GM19467 (cell line): Measurements from ENCODE around the gene CAMK4.

Experiments used
- ATAC-seq: cut with Tn5 transposase; IDR thresholded peaks from one replicate; pipeline ENCODE4 v1.9.1; 2021; ENCODE audit warnings: mild to moderate bottlenecking, moderate library complexity; ENCODE audit not compliant: unreplicated experiment

The CAMK4 gene

GRCh38 chr5:111472096-111472495, 247.9 kb downstream of the CAMK4 start:
- ATAC-seq = no peak

- ATAC-seq = no peak
These were observed 248.4 kb downstream of the CAMK4 start for GRCh38 chr5:111472579-111472978.

GRCh38 chr5:111478266-111478665, 254.1 kb downstream of the CAMK4 start:
- no peak for ATAC-seq

GRCh38 chr5:111478898-111479297, 254.7 kb downstream of the CAMK4 start:
- no peak for ATAC-seq

GRCh38 chr5:111480346-111480745, 256.2 kb downstream of the CAMK4 start:
- no peak for ATAC-seq

- ATAC-seq = no peak
These were observed 261.9 kb downstream of the CAMK4 start for GRCh38 chr5:111486055-111486454.

GRCh38 chr5:111486926-111487325, 262.7 kb downstream of the CAMK4 start:
- no peak for ATAC-seq

- ATAC-seq = no peak
These were observed 264.2 kb downstream of the CAMK4 start for GRCh38 chr5:111488353-111488752.

GRCh38 chr5:111493031-111493430, 268.8 kb downstream of the CAMK4 start:
- ATAC-seq = no peak

GRCh38 chr5:111494355-111494999, 270.3 kb downstream of the CAMK4 start:
- no peak for ATAC-seq

- ATAC-seq = no peak
These were observed 271.0 kb downstream of the CAMK4 start for GRCh38 chr5:111495159-111495558.

GRCh38 chr5:111498346-111498745, 274.2 kb downstream of the CAMK4 start:
- ATAC-seq = no peak

GRCh38 chr5:111502956-111503355, 278.8 kb downstream of the CAMK4 start:
- ATAC-seq = no peak

- no peak for ATAC-seq
These were observed 280.9 kb downstream of the CAMK4 start for GRCh38 chr5:111505096-111505495.

GRCh38 chr5:111507276-111507675, 283.1 kb downstream of the CAMK4 start:
- ATAC-seq = no peak

GRCh38 chr5:111509119-111509518, 284.9 kb downstream of the CAMK4 start:
- ATAC-seq = no peak

- no peak for ATAC-seq
These were observed 287.1 kb downstream of the CAMK4 start for GRCh38 chr5:111511174-111511830.

GRCh38 chr5:111511831-111512374, 287.7 kb downstream of the CAMK4 start:
- peak; percentile 21 for ATAC-seq

- ATAC-seq = peak; percentile 96
These were observed 288.4 kb downstream of the CAMK4 start, which contains the start of gene STARD4 for GRCh38 chr5:111512375-111513130. Gene STARD4, minus strand, starts transcription at chr5:111512535. Its CDS starts 5,102 bp downstream, at chr5:111507433.

GRCh38 chr5:111513131-111513520, 288.9 kb downstream of the CAMK4 start:
- ATAC-seq = no peak

GRCh38 chr5:111514087-111514486, 289.9 kb downstream of the CAMK4 start:
- no peak for ATAC-seq
